GM12872 (cell line): Measurements from ENCODE around the gene SMAD1.

Experiments used
- TF ChIP-seq, protein P1 (sequence below): IDR thresholded peaks from 3 replicates; pipeline ENCODE4 v1.5.1; 2011; ENCODE audit warnings: low read depth, mild to moderate bottlenecking, low read length, moderate library complexity; ENCODE audit not compliant: insufficient read depth

SMAD1 gene

DNA sequence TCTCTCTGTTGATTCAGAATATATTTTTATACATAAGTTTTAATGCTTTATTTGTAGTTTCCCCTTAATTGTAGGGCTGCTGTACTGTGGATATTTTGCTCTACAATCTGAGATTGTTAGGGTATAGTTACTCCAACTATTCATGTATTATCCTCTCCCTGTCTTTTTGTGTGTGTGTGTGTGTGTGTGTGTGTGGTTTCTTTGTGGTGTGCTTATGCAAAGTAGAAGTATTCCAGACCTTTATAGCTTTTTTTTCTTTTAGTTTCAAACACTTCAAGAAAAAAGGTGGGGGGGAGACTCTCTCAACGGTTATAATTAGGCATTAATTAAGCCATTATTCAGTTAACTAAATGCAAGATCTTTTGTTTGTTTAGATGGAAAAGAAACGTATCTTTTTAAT is 6.7 kb downstream of the SMAD1 start:
- TF ChIP-seq, protein P1, sequence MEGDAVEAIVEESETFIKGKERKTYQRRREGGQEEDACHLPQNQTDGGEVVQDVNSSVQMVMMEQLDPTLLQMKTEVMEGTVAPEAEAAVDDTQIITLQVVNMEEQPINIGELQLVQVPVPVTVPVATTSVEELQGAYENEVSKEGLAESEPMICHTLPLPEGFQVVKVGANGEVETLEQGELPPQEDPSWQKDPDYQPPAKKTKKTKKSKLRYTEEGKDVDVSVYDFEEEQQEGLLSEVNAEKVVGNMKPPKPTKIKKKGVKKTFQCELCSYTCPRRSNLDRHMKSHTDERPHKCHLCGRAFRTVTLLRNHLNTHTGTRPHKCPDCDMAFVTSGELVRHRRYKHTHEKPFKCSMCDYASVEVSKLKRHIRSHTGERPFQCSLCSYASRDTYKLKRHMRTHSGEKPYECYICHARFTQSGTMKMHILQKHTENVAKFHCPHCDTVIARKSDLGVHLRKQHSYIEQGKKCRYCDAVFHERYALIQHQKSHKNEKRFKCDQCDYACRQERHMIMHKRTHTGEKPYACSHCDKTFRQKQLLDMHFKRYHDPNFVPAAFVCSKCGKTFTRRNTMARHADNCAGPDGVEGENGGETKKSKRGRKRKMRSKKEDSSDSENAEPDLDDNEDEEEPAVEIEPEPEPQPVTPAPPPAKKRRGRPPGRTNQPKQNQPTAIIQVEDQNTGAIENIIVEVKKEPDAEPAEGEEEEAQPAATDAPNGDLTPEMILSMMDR = no peak

DNA sequence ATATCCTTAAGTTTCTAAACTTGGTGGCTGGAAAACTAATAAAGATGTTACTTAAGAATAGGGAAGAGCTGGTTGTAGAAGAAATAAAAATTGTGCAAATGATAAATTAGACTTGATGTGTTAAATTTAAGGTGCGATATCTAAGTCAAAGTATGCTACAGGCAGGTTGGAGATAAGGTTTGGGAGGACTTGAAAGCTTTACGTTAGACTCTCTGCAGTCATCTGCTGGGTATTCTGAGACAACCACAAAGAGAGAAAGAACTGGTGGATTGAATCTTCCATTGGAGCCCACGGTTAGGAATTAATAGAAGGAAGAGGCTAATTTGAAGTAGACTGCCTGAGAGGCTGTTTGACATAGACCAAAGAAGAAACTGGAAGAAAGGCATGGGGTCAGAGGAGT is 7.9 kb downstream of the SMAD1 start:
- TF ChIP-seq, protein P1 = no peak

DNA sequence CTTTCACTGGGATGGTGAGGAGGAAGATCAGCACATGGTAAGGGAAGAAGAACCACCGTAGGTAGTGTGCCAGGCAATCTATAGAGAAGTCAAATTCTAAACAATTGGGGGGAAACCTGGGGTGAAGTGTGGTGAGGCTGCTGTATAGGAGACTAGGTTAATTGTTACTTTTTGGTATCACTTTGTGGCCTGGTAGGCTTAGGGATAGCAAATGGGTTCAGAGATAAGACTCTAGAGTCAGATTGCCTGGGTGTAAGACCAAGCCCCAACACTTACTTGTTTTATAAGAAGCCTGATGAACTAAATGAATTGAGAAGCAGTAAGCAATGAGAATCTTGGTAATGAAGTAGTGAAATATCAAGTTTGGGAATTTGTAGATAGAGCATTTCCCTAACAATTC is 8.7 kb downstream of the SMAD1 start:
- TF ChIP-seq, protein P1 = no peak

DNA sequence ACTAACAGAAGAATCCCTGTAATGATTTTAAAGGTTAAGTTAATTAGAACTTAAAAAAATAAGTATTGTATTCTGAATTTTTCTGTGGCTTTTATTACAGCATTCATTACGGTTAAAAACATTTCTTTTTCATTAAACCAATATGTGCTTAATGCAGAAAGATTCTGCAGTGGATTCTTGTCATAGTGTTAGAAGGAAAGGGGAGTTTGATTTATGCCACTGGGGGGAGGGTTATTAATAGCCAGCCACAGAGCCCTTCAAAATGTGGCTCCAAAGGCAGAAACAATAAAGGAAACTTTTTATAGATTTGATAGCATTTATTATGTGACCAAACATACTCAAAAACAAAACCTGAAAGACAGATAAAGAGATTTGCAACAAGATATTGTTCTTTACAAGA is 9.1 kb downstream of the SMAD1 start:
- TF ChIP-seq, protein P1 = no peak

DNA sequence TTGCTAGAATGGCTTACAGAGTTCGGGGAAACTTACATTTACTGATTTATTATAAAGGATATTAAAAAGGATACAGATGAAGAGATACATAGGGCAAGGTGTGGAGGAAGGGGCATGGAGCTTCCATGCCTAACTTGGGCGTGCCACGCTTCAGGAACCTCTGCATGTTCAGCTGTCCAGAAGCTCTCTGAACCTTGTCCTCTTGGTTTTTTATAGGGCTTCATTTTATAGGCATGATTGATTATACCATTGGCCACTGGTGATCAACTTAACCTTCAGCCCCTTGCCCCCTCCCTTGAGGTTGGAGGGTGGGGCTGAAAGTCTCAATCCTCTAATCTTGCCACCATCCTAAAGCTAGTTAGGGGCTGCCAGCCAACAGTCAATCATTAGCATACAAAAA is 10.7 kb downstream of the SMAD1 start:
- TF ChIP-seq, protein P1 = no peak

DNA sequence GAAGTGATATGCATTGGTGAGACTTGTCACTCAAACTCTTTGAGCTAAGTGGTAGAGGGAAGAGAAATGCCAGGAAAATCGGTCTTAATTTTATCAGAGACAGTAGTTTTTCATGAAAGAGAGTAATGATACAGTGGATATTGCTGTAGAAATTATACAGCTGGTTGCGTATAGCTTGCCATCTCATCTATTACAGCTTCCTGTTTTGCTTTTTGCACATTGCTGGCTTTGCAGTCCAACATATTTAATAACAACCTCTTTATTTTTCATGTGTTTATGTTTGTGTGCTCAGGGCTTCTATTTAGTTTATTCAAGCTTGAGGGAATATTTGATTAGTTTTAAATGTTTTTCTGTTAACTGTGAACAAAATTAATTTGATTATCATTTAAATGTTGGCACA is 11.5 kb downstream of the SMAD1 start:
- TF ChIP-seq, protein P1 = no peak

DNA sequence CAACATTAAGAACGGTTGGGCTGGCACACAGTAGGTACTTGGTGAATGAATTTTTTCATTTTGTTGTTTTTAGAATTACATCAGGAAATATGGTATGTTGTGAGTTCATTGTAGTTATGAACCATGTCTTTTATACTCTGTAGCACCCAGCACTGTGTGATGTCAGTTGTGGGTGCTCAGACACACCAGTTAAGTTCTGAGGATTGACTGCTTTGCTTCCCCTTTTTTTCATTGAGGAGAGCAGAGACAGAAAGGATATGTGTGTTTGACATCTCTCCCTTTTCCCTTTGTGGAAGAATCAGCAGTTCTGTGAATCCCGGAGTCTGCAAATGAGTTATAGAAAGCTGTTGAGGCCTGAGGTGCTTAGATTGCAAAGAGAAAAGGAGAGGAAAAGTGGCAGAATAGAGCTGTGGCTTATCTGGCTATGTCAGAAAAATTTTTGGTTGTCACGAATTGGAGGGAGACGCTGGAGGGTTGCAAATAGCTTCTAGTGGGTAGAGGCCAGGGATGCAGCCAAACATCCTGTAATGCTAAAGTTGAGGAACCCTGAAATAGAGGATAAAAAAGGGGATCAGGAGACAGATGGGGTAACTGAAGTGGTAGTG is 13.1 kb downstream of the SMAD1 start:
- TF ChIP-seq, protein P1 = no peak
